ENCODE data around the gene C3orf80. TPM values are rescaled to one million over a fixed set of nuclear protein-coding genes. Genes with fewer than 3 reads are reported as not detected.
"Not testable (repeated sequence)": the region's sequence is repeated elsewhere in the genome, so short reads cannot be mapped to it uniquely, and the experiment has no call there.

The C3orf80 gene
- polyA plus RNA-seq, 1 donor: 0.16 TPM

DNA sequence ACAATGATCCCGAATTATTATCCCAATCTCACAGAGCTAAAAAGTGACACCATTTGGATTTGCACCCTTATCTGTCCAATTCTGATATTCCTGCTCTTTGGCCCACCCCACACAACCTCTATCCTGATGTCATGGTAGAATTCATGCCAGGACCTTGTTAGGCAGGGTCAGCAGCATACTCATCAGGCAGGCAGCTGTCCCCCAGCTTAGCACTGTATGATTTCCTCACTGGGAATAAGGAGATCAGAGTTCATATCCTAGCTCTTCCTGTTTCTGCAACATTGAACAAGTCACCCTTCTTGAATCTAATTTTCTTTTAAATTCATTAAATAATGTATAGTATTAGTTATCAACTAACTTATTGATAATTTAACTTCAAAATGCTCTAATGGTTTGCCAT is 12.0 kb upstream of the C3orf80 start:
- DNase-seq (ENCODE audit: low read depth): no peak

DNA sequence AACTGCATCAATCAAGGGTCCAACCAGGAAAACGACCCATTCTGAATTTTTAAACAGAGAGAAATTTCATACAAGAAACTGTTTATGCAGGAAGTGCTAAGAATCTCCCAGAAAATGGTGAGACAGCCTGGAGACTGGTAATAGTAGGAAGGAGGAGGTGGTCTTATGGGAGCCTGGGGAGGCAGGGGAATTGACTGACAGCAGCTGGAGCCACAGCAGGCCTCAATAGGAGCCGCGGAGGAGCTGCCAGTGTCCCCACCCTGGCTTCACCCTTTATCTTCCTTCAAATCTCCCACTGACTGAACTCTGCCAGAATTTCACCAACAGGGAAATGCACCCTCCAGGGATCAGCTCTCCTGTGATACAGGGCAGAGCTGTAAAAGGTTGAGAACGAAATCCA is 7.5 kb upstream of the C3orf80 start:
- no peak for DNase-seq (ENCODE audit: low read depth)

DNA sequence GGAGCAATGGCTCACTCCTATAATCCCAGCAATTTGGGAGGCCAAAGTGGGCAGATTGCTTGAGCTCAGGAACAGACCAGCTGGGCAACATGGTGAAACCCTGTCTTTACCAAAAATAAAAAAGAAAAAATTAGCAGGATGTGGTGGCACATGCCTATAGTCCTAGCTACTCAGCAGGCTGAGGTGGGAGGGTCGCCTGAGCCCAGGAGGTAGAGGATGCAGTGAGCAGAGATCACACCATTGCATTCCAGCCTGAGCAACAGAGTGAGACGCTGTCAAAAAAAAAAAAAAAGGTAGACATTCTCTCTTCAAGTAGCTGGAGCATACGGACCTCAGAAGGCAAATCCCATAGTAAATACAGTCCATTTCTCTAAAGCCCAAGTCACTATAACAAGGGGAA is 7.1 kb upstream of the C3orf80 start:
- DNase-seq (ENCODE audit: low read depth): no peak

DNA sequence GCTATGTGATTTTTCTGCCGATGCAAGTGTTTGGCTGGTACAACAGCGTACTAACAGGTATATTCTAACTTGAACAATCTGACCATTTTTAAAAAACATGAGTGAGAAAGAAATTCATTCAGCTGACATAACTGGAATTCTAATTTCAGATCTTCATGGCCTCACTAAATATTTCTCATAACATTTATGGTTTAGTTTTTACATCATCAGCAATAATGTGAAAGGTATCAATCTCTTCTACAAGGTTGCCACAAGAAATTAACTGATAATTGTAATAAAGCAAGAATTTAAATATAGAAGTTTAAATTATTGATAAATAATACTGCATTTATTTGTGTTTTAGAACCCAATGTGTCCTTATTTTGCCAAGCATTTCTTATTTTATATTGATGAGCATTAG is 5.2 kb upstream of the C3orf80 start:
- DNase-seq (ENCODE audit: low read depth): no peak

GRCh38 chr3:160221019-160221418 is 4.2 kb upstream of the C3orf80 start:
- DNase-seq (ENCODE audit: low read depth): no peak

DNA sequence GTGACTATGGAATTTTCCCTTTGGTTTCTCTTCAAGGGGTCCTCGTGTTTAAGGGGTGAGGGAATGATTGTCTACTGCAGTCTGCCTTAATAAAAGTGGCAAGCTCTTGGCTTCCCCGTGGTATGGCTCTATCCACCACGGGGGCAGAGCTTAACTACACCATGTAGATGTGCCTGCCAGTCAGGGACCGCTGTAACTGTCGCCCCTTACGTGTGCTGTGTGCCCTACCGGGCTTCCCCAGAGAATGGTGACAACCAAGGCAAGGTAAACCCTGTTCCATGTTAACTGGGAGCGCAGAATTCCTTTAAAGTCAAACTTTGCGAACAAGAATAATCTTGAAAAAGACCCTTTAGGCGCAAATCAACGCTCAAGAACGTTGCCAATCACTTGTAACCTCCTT is 966 bp upstream of the C3orf80 start:
- no peak for DNase-seq (ENCODE audit: low read depth)

- DNase-seq (ENCODE audit: low read depth): no peak
Observed at GRCh38 chr3:160224811-160225175, 429 bp upstream of the C3orf80 start.

DNA sequence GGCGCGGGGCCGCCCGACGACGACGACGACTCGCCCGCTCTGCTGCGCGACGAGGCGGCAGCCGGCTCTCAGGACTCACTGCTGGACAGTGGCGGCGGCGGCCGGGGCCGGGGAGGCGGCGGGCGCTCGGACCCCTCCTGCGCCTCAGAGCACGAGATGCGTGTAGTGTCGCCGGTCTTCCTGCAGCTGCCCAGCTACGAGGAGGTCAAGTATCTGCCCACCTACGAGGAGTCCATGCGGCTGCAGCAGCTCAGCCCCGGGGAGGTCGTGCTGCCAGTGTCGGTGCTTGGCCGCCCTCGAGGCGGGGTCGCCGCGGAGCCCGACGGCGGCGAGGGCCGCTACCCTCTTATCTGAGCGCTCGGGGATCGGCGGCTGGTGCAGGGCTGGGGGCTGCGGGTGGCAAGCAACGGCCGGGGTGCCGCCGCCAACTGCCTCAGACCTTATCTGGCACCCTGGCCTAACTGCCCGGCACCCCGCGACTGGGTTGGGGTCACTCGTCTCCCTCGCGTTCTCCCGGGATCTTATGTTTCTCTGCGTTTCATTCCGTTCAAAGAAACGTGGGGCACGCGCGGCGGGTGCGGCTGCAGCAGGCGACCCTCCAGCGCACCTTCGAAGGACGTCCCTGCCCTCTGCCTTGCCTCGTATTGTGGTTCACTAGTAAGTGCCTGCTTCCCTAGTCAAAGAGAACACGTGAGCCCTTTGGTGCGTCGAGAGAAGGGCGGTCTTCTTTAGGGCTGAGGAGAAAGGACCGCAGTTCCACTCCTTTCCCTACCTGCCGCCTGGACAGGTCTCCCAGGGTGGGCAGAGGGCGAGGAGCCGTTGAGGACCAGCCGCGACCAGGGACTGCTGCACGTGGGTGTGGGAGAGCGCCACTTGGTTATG is 1.0 kb downstream of the C3orf80 start:
- DNase-seq (ENCODE audit: low read depth): no peak

- no peak for DNase-seq (ENCODE audit: low read depth)
Observed at GRCh38 chr3:160227419-160227818, 2.2 kb downstream of the C3orf80 start.

DNA sequence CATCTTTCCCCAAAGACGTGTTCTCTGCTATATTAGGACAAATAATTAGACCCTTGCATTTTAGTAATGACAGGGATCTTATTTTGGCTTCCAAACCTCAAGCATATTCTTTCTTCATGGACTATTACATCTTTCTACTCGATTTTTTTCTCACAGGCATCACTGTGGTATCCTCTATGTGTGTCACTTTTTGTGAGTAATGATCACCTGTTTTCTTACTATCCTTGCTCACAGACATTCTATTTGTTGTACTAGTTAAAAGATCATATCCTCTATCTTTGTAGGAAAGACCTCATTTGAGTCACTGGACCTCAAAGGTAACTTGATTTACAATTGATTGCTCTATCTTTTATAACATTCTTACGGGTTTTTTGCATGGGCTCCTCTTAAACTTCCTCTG is 6.8 kb downstream of the C3orf80 start:
- no peak for DNase-seq (ENCODE audit: low read depth)

DNA sequence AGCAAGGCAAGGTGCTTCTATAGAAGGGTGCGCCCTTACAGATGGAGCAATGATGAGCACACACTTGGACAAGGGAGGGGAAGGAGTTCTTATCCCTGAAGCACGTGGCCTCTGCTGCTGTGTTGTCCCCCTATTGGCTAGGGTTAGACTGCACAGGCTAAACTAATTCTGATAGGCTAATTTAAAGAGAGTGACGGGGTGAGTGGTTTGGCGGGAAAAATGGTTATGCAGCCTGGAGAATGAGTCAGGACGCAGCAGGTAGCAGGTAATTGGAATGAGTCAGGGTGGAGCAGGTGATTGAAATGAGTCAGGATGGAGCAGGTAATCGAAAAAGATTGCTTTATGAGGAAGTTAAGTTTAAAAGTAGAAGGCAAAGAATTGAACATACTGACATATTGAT is 15.5 kb downstream of the C3orf80 start:
- not testable (repeated sequence) for DNase-seq (ENCODE audit: low read depth)

GRCh38 chr3:160245261-160245800 is 20.1 kb downstream of the C3orf80 start:
- no peak for DNase-seq (ENCODE audit: low read depth)

- DNase-seq (ENCODE audit: low read depth): no peak
Observed at GRCh38 chr3:160247766-160248165, 22.5 kb downstream of the C3orf80 start.

DNA sequence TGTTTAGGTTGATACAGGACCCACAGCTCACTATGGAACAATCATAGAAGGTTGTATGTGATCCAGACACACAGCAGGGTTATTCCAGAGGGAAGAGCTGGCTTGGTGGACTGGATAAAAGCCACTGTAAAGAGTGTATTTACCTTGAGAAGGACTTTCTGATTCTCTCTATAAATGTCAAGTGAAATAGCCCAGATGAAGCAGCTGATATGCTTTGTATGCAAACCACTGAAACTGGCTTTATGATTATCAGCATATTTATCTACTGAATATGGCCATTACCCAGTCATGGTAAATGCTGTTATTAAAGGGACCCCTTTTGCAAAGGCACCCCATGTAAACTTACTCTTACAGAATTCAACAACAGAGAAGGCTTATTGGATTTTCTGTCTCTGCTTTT is 28.1 kb downstream of the C3orf80 start:
- DNase-seq (ENCODE audit: low read depth): no peak

DNA sequence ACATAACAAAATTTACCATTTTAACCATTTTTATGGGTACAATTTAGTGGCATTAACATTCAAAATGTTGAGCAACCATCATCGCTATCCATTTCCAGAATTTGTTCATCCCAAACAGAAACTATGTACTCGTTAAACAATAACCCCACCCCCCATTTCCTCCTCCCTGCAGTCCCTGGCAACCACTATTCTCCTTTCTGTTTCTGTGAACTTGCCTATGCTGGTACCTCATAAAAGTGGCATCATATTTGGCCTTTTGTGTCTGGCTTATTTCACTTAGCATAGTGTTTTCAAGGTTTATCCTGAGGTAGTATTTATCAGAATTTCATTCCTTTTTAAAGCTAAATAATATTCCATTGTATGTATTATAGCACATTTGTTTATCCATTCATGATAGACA is 32.4 kb downstream of the C3orf80 start:
- DNase-seq (ENCODE audit: low read depth): no peak

DNA sequence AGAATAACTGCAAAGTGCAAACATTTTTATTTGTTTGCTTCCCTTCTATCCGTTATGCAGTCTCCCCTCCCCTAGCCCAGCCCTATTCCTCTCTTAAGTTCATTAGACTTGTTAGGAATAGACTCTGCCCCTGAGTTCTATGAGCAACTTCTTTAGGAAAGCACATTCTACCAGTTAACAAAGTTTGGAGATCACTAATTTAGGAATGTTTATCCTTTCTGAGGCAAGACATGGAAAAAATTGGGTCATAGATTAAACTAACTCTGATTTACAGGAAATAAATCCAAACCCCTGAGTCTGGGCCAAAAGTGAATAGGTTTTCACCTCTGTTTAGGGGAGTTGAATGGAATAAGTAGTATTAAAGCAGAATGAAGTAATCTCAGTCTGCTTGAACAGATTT is 34.4 kb downstream of the C3orf80 start:
- no peak for DNase-seq (ENCODE audit: low read depth)

DNA sequence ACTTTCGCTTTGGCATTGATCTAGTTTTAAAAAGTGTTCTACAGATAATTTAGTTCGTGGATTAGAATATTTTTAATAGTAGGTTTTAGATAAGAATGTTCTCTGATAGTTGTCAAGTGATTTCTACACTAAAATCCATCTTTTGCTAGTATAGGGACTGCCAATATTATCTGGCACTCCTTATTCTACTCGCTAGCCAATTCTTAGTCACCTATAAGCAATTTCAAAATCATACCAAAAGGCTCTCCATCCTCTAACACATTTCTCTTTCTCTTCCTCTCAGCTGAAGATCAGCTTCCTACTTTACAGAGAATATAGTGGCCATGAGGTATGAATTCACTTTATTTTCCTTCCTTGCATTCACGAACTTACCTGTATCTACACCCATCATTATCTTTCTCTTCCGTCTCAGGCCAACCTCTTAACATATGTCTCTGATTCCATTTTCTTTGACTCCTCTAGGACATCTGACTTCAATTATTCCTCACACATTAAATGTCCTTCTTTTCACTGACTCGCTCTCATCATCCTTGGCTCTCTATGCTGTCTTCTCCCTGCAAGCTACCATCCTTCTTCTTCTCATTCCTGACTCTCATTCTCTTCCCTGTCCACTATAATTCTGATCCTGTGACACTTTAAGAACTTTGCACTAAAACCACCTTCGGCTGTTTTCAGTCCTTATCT is 35.5 kb downstream of the C3orf80 start:
- no peak for DNase-seq (ENCODE audit: low read depth)

GRCh38 chr3:160265088-160265487 is 39.9 kb downstream of the C3orf80 start:
- no peak for DNase-seq (ENCODE audit: low read depth)

Other genes with a start within 250 kb of the C3orf80 start
- 0.58 TPM for gene IL12A, start 236.6 kb upstream of the C3orf80 start, polyA plus RNA-seq (ENCODE audit: insufficient read length)
- 26.4 TPM for gene IFT80, start 173.8 kb downstream of the C3orf80 start, polyA plus RNA-seq (ENCODE audit: insufficient read length)
- gene SMC4, start 174.2 kb downstream of the C3orf80 start, polyA plus RNA-seq (ENCODE audit: insufficient read length): 54.3 TPM
- 6.5 TPM for gene TRIM59, start 224.4 kb downstream of the C3orf80 start, polyA plus RNA-seq (ENCODE audit: insufficient read length)